Measurements from ENCODE around the gene SLC9A8. TPM values are rescaled to one million over a fixed set of nuclear protein-coding genes. Genes with fewer than 3 reads are reported as not detected.

The SLC9A8 gene
- total and polyA plus RNA-seq, 4 donors: 7.8 to 21.1 (median 14.4) TPM

GRCh38 chr20:49784291-49784690, 28.3 kb upstream of the SLC9A8 start:
- no peak overlapping the region for H3K9ac ChIP-seq (ENCODE audit: insufficient read depth in 1 of 2, low read length in 2 of 2)
- 63 to 65% methylated on average over 2 of the region's 2 CpGs for WGBS, 2 donors
- DNase-seq (no peak), ATAC-seq (ENCODE audit: insufficient read depth, low FRiP score) (no peak)
- TF ChIP-seq CTCF (IDR thresholded peaks at IDR 0.05; ENCODE audit: control extremely low read depth, extremely low read depth): no peak
- no peaks in the 10 kb centered on the region for H3K36me3 ChIP-seq (ENCODE audit: control insufficient read depth in 4 of 4, insufficient read depth in 4 of 4, low read length in 4 of 4)
- peaks cover 0 to 4% (median 0%) of the 10 kb centered on the region in 5 donors for H3K4me1 ChIP-seq (ENCODE audit: control insufficient read depth in 5 of 5, insufficient read depth in 5 of 5, low read length in 5 of 5)
- no peak overlapping the region for H3K4me3 ChIP-seq
- H3K27me3 ChIP-seq (ENCODE audit: control insufficient read depth in 3 of 3, insufficient read depth in 3 of 3, low read length in 2 of 3): no peaks in the 10 kb centered on the region
- H3K9me3 ChIP-seq (ENCODE audit: control insufficient read depth in 4 of 4, insufficient read depth in 3 of 4, low read length in 3 of 4): no peaks in the 10 kb centered on the region
- no peak overlapping the region for H3K27ac ChIP-seq (ENCODE audit: low read depth in 1 of 2, low read length in 1 of 2)

GRCh38 chr20:49785149-49785851, 27.3 kb upstream of the SLC9A8 start:
- ATAC-seq (ENCODE audit: insufficient read depth, low FRiP score) (no peak), DNase-seq (no peak)
- WGBS, 2 donors: 90 to 91% methylated on average over 15 of the region's 15 CpGs
- peaks cover 0 to 10% (median 0%) of the 10 kb centered on the region in 5 donors for H3K4me1 ChIP-seq (ENCODE audit: control insufficient read depth in 5 of 5, insufficient read depth in 5 of 5, low read length in 5 of 5)
- no peak for TF ChIP-seq CTCF (IDR thresholded peaks at IDR 0.05; ENCODE audit: control extremely low read depth, extremely low read depth)
- no peaks in the 10 kb centered on the region for H3K9me3 ChIP-seq (ENCODE audit: control insufficient read depth in 4 of 4, insufficient read depth in 3 of 4, low read length in 3 of 4)
- no peaks in the 10 kb centered on the region for H3K36me3 ChIP-seq (ENCODE audit: control insufficient read depth in 4 of 4, insufficient read depth in 4 of 4, low read length in 4 of 4)
- no peaks in the 10 kb centered on the region for H3K27me3 ChIP-seq (ENCODE audit: control insufficient read depth in 3 of 3, insufficient read depth in 3 of 3, low read length in 2 of 3)
- no peak overlapping the region for H3K4me3 ChIP-seq
- no peak overlapping the region for H3K27ac ChIP-seq (ENCODE audit: low read depth in 1 of 2, low read length in 1 of 2)
- H3K9ac ChIP-seq (ENCODE audit: insufficient read depth in 1 of 2, low read length in 2 of 2): no peak overlapping the region

- DNase-seq (no peak), ATAC-seq (ENCODE audit: insufficient read depth, low FRiP score) (no peak)
- Histone ChIP-seq H3K9ac (ENCODE audit: insufficient read depth in 1 of 2, low read length in 2 of 2) (no peak overlapping the region), H3K4me1 (ENCODE audit: control insufficient read depth in 5 of 5, insufficient read depth in 5 of 5, low read length in 5 of 5) (peaks cover 0 to 10% (median 0%) of the 10 kb centered on the region in 5 donors), H3K36me3 (ENCODE audit: control insufficient read depth in 4 of 4, insufficient read depth in 4 of 4, low read length in 4 of 4) (no peaks in the 10 kb centered on the region), H3K27me3 (ENCODE audit: control insufficient read depth in 3 of 3, insufficient read depth in 3 of 3, low read length in 2 of 3) (no peaks in the 10 kb centered on the region), H3K27ac (ENCODE audit: low read depth in 1 of 2, low read length in 1 of 2) (no peak overlapping the region), H3K9me3 (ENCODE audit: control insufficient read depth in 4 of 4, insufficient read depth in 3 of 4, low read length in 3 of 4) (no peaks in the 10 kb centered on the region), H3K4me3 (no peak overlapping the region)
- 42 to 74% methylated on average over 4 of the region's 4 CpGs for WGBS, 2 donors
- no peak for TF ChIP-seq CTCF (IDR thresholded peaks at IDR 0.05; ENCODE audit: control extremely low read depth, extremely low read depth)
These were observed 26.8 kb upstream of the SLC9A8 start for GRCh38 chr20:49785852-49786175.

- 58 to 73% methylated on average over 9 to 11 of the region's 11 CpGs for WGBS, 2 donors
- ATAC-seq (ENCODE audit: insufficient read depth, low FRiP score): no peak
- Histone ChIP-seq H3K9ac (ENCODE audit: insufficient read depth in 1 of 2, low read length in 2 of 2) (no peak overlapping the region), H3K27ac (ENCODE audit: low read depth in 1 of 2, low read length in 1 of 2) (no peak overlapping the region), H3K27me3 (ENCODE audit: control insufficient read depth in 3 of 3, insufficient read depth in 3 of 3, low read length in 2 of 3) (no peaks in the 10 kb centered on the region), H3K4me3 (no peak overlapping the region), H3K36me3 (ENCODE audit: control insufficient read depth in 4 of 4, insufficient read depth in 4 of 4, low read length in 4 of 4) (no peaks in the 10 kb centered on the region), H3K4me1 (ENCODE audit: control insufficient read depth in 5 of 5, insufficient read depth in 5 of 5, low read length in 5 of 5) (peaks cover 0 to 13% (median 0%) of the 10 kb centered on the region in 5 donors), H3K9me3 (ENCODE audit: control insufficient read depth in 4 of 4, insufficient read depth in 3 of 4, low read length in 3 of 4) (no peaks in the 10 kb centered on the region)
- no peak for TF ChIP-seq CTCF (IDR thresholded peaks at IDR 0.05; ENCODE audit: control extremely low read depth, extremely low read depth)
- DNase-seq: no peak
These were observed 26.4 kb upstream of the SLC9A8 start for GRCh38 chr20:49786196-49786595.
